Measurements from ENCODE around the gene M6PR. TPM values are rescaled to one million over a fixed set of nuclear protein-coding genes. Genes with fewer than 3 reads are reported as not detected.
A peak's percentile ranks its signal among the peaks of the same experiment; 100 is the strongest.

Gene M6PR
- total RNA-seq, 1 donor from 2014 or later: 113 TPM

GRCh38 chr12:8907513-8907912, 41.9 kb downstream of the M6PR start:
- Mint-ChIP-seq H3K36me3 (no peaks in the 10 kb centered on the region), H3K27ac (peak overlapping the region; percentile 50), H3K4me1 (peaks cover 38% of the 10 kb centered on the region), H3K27me3 (ENCODE audit: insufficient read depth, low read depth) (no peaks in the 10 kb centered on the region), H3K9me3 (no peaks in the 10 kb centered on the region), H3K4me3 (no peak overlapping the region)
- Histone ChIP-seq H3K27me3 (no peaks in the 10 kb centered on the region), H3K9me3 (ENCODE audit: low read depth) (no peaks in the 10 kb centered on the region), H4K20me1 (ENCODE audit: low read depth) (no peaks in the 10 kb centered on the region), H3K27ac (no peak overlapping the region), H3K4me2 (no peak overlapping the region), H2AFZ (replicated peaks) (peak overlapping the region; percentile 74), H3K36me3 (no peaks in the 10 kb centered on the region), H3K4me1 (peaks cover 36% of the 10 kb centered on the region), H3F3A (ENCODE audit: low read depth) (peaks cover 32% of the 10 kb centered on the region), H3K4me3 (no peak overlapping the region), H3K79me2 (ENCODE audit: low read depth) (no peaks in the 10 kb centered on the region), H3K9ac (no peak overlapping the region)
- no peak for DNase-seq (ENCODE audit: low spot score)
- TF ChIP-seq EZH2phosphoT487 (IDR thresholded peaks at IDR 0.05): no peak
- TF ChIP-seq CTCF (IDR thresholded peaks at IDR 0.05): no peak
- no peak for TF ChIP-seq EZH2 (IDR thresholded peaks at IDR 0.05)

DNA sequence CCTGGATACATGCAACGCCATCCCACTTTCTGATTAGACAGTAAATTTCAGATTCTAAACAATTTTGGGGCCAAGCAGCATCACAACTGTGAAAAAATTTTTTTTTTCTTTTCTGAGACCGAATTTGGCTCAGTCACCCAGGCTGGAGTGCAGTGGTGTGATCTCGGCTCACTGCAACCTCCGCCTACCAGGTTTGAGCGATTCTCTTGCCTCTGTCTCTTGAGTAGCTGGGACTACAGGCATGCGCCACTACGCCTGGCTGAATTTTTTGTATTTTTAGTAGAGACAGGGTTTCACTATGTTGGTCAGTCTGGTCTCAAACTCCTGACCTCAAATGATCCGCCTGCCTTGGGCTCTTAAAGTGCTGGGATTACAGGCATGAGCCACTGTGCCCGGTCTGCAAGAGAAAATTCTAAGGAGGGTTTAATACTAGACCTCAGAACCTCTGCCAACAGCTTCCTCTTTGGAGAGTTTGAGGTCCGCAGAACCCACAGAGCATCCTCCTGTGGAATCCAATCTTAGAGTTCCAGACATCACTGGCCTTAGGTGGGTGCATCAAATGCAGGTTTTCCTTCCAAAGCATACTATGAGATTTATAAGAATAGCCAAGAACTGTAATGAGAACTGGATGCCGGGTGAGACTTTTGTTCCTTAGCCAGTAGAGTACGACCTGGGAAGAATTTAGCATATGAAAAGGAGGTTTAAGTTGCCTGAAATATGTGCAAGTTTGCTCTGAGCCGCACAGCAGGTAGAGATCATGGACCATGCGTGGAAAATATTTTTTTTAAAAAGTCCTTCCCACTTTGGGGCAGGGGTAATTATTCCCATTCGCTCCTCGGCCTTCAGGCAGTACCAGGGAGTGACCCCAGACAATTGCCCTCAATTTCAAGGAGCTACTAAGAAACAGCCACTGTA, 42.9 kb downstream of the M6PR start:
- no peak for DNase-seq (ENCODE audit: low spot score)
- Mint-ChIP-seq H3K27me3 (ENCODE audit: insufficient read depth, low read depth) (peaks cover 2% of the 10 kb centered on the region), H3K4me3 (no peak overlapping the region), H3K9me3 (peaks cover 2% of the 10 kb centered on the region), H3K4me1 (peaks cover 28% of the 10 kb centered on the region), H3K27ac (no peak overlapping the region), H3K36me3 (no peaks in the 10 kb centered on the region)
- Histone ChIP-seq H3F3A (ENCODE audit: low read depth) (peaks cover 22% of the 10 kb centered on the region), H3K9me3 (ENCODE audit: low read depth) (no peaks in the 10 kb centered on the region), H4K20me1 (ENCODE audit: low read depth) (no peaks in the 10 kb centered on the region), H3K27me3 (no peaks in the 10 kb centered on the region), H3K9ac (no peak overlapping the region), H3K4me1 (peaks cover 26% of the 10 kb centered on the region), H2AFZ (replicated peaks) (peak overlapping the region; percentile 74), H3K4me2 (peak overlapping the region; percentile 11), H3K27ac (no peak overlapping the region), H3K36me3 (no peaks in the 10 kb centered on the region), H3K79me2 (ENCODE audit: low read depth) (no peaks in the 10 kb centered on the region), H3K4me3 (no peak overlapping the region)
- TF ChIP-seq EZH2phosphoT487 (IDR thresholded peaks at IDR 0.05) (no peak), CTCF (IDR thresholded peaks at IDR 0.05) (no peak), EZH2 (IDR thresholded peaks at IDR 0.05) (no peak)

GRCh38 chr12:8905546-8905945, 43.9 kb downstream of the M6PR start:
- Mint-ChIP-seq H3K36me3 (no peaks in the 10 kb centered on the region), H3K4me1 (peaks cover 23% of the 10 kb centered on the region), H3K4me3 (no peak overlapping the region), H3K27ac (no peak overlapping the region), H3K9me3 (peaks cover 6% of the 10 kb centered on the region), H3K27me3 (ENCODE audit: insufficient read depth, low read depth) (peaks cover 2% of the 10 kb centered on the region)
- Histone ChIP-seq H3K27ac (no peak overlapping the region), H3K36me3 (no peaks in the 10 kb centered on the region), H3K9ac (no peak overlapping the region), H3K4me3 (no peak overlapping the region), H3K79me2 (ENCODE audit: low read depth) (no peaks in the 10 kb centered on the region), H3F3A (ENCODE audit: low read depth) (peaks cover 15% of the 10 kb centered on the region), H4K20me1 (ENCODE audit: low read depth) (no peaks in the 10 kb centered on the region), H2AFZ (replicated peaks) (peak overlapping the region; percentile 74), H3K27me3 (no peaks in the 10 kb centered on the region), H3K4me2 (no peak overlapping the region), H3K4me1 (peaks cover 18% of the 10 kb centered on the region), H3K9me3 (ENCODE audit: low read depth) (no peaks in the 10 kb centered on the region)
- TF ChIP-seq EZH2 (IDR thresholded peaks at IDR 0.05): no peak
- no peak for TF ChIP-seq EZH2phosphoT487 (IDR thresholded peaks at IDR 0.05)
- no peak for TF ChIP-seq CTCF (IDR thresholded peaks at IDR 0.05)
- DNase-seq (ENCODE audit: low spot score): peak; percentile 27
